HG03571 (cell line): ENCODE measurements around the gene FAM13B.

Source experiments
- ATAC-seq: cut with Tn5 transposase; IDR thresholded peaks from one replicate; pipeline ENCODE4 v1.9.1; 2021; ENCODE audit not compliant: unreplicated experiment

The FAM13B gene

DNA sequence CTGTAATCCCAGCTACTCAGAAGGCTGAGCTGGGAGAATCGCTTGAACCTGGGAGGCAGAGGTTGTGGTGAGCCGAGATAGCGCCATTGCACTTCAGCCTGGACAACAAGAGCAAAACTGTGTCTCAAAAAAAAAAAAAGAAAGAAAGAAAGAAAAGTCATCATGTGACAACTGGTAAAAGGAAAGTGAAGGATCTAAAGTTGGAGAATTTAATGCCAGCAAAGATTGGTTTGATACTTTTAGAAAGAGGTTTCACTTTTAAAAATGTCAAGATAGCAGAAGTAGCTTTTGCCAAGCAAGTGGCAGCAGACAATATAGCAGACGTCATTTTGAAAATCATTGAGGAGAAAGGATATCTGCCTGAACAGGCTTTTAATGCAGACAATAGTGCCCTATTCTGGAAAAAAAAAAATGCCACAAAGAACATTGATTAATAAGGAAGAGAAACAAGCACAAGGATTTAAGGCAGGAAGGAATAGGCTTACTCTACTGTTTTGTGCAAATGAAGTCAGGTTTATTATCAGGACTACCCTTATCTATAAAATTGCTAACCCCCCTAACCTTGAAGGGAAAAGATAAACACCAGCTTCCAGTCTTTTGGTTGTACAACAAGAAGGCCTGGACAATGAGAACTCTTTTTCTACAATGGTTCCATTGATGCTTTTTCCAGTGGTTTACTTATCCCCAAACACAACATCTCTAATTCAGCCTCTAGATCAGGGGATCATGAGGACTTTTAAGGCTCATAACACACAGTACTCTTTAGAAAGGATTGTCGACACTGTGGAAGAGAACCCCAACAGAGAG is 131.7 kb downstream of the FAM13B start:
- ATAC-seq = no peak

DNA sequence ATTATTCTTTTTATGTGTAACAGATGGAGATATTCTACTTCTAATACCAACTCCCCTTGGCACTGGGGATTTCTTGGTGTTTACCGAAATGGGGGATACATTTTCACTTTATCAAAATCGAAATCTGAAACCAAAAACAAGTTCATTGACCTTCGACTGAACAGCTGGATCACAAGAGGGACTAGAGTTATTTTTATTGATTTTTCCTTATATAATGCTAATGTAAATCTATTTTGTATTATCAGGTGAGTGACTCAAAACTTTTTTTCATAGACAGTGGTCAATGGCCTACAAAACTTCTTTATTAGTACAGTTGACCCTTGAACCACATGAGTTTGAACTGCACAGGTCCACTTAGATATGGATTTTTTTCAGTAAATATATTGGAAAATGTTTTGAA is 133.4 kb downstream of the FAM13B start:
- no peak for ATAC-seq

DNA sequence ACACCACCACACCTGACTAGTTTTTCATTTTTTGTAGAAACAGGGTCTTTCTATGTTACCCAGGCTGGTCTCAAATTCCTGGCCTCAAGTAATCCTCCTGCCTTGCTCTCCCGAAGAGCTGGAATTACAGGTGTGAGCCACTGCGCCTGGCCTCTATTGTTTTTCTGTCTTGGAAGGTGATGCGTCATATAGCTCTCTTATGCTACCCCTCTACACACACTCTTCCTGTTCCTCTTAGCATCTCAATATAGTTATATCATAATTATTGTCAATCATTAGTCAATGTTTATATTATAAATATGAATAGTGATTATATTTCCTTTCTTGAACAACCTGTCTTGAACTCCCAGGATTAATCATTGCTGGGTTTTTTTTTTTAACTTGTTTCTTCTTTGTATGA is 136.3 kb downstream of the FAM13B start:
- no peak for ATAC-seq

DNA sequence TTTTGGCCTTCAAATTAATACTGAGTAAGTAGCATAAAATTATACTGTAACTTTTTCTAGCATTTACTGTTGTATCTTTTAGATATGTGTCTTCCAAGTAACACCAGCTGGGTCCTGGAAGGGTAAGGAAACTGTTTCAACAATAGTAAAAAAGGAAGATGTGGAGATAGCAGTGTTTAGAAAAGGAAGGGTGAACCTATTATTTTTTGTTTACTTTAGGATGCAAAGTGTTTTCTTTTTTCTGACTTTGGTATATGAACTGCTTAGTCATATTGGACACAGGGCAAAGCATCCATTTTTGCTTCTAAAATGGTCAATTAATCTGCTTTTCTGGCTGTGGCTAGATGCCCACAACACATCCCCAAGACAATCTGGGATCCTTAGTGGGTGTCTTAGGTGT is 138.3 kb downstream of the FAM13B start:
- no peak for ATAC-seq

DNA sequence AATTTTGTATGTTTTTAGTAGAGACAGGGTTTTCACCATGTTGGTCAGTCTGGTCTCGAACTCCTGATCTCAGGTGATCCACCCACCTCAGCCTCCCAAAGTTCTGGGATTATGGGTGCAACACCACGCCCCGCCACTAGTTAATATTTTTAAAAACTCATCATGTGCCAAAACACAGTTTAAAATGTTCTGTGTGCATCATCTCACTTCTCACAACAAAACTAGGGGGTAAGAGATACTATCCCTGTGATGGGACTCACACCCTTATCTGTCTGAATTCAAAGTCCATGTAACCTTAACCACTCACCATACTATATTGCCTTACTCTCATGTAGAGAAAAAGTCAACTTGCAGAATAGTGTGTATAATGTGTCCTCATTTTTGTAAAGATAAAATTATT is 141.0 kb downstream of the FAM13B start:
- no peak for ATAC-seq

DNA sequence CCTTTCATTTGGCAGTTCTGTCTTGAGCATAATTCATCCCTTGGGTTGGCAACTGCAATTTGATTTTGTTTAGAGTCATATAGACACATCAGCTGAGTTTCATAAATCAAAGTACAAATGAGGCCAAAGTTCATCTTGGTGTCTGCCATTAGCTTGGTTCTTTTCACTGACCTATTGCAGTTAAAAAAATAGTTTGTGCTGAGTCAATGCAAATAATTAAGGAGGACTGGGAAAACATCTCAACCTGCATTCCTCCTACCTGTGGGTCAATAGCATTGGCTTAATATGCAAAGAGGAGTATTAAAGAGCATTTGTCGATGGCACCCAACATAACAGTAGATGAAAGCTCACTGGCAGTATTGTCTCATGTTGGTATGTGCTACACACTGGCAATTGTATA is 142.0 kb downstream of the FAM13B start:
- ATAC-seq = no peak

DNA sequence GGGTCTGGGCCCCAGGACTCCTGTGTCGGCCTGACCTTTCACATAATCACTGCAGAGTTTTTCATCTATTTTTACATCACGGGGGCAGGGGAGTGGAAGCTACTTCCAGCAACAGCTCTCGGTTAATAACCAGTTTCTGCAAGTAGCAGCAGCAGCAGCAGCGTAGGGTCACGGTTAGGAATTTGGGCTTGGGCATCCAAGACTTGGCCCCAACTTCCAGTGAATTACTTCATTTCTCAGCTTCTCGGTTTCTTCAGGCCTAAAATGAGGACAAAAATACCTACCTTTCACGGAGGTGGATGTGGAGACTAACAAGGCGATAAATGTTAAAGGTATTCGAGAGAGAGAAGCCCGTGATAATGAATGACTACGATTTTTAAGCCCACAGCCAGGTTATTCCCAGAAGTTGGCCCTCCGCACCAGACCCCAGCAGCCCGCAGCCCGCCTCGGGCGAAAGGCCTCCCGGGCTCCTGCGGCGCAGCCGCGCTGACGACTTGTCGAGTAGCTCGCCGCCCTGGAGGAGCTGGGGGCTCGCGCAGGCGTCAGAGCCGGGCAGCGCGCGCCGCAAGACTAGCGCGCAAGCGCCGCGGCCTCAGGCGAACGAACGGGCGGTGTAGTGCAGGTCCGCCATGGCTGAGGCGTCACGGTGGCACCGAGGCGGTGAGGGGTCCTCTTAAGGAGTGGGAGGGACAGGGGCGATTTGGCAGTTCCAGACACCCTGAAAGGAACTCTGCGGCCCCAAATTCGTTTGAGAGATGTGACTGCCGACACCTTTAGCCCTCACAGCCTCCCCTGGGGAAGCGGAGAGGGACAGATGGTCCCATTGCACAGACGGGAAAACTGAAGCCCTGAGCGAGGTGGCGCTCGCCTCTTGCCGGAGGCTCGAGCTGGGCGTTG is 143.8 kb downstream of the FAM13B start, which contains the start of gene PKD2L2:
Gene PKD2L2 (plus strand): TSS at position 595 of the 897 bp plus-strand sequence. CDS start 35 bp downstream, at position 630.
- ATAC-seq = peak; percentile 98

DNA sequence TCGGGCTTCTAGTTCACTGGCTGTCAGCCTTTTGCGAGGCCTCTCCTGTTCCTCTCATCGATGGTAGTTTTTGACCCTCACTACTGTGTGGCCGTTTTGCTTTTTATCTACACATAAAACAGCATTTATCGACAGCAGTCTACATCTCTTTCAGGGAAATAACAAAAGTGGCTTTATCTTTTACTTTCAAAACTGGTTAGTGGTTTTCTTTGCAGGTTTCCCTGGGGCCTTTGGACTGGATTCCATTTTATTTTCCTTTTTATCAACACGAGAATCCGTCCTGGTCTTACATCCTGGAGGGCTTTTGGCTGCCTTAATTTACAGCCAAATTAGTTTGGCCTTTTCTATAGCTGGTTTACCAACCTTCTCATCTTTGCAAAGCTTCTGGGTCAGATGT is 144.4 kb downstream of the FAM13B start:
- ATAC-seq = no peak
